CD14-positive monocyte (primary cell): ENCODE measurements around the gene HS6ST3. TPM values are rescaled to one million over a fixed set of nuclear protein-coding genes. Genes with fewer than 3 reads are reported as not detected.

Experiments used
- DNase-seq, 3 donors: peaks; one replicate each; pipeline ENCODE4 v3.0.0-alpha.2; 2011 to 2022
- H2AFZ ChIP-seq: 2 replicates; pipeline ENCODE4 v1.6.0; 2012; ENCODE audit warnings: mild to moderate bottlenecking, low read depth, low read length, inconsistent platforms; ENCODE audit not compliant: insufficient read depth, poor library complexity, severe bottlenecking
- H3K27ac ChIP-seq, 2 donors: 1 replicate in 1 of 2; 2 replicates in 1 of 2; pipeline ENCODE4 v1.5.1; 2012 to 2013; ENCODE audit warnings: low read length in 2 of 2, control low read depth in 1 of 2, inconsistent platforms in 1 of 2, low read depth in 1 of 2, mild to moderate bottlenecking in 1 of 2
- H3K27me3 ChIP-seq, 2 donors: one replicate each; pipeline versions ENCODE4 v1.6.0 to v1.6.1; 2011 to 2013; ENCODE audit warnings: low read length in 2 of 2; ENCODE audit not compliant: control insufficient read depth in 2 of 2, insufficient read depth in 2 of 2
- H3K36me3 ChIP-seq, 2 donors: replicated peaks in 1 of 2; 1 replicate in 1 of 2; 2 replicates in 1 of 2; pipeline versions ENCODE4 v1.5.1 to v1.6.1; 2012 to 2013; ENCODE audit warnings: low read length in 2 of 2, control low read depth in 1 of 2, inconsistent platforms in 1 of 2, mild to moderate bottlenecking in 1 of 2; ENCODE audit not compliant: insufficient read depth in 2 of 2, control insufficient read depth in 1 of 2
- H3K4me1 ChIP-seq, 2 donors: 1 replicate in 1 of 2; 2 replicates in 1 of 2; pipeline versions ENCODE4 v1.5.1 to v1.6.1; 2012 to 2013; ENCODE audit warnings: low read length in 2 of 2, control low read depth in 1 of 2, inconsistent platforms in 1 of 2, mild to moderate bottlenecking in 1 of 2, moderate library complexity in 1 of 2; ENCODE audit not compliant: insufficient read depth in 2 of 2, control insufficient read depth in 1 of 2
- H3K4me2 ChIP-seq: replicated peaks from 2 replicates; pipeline ENCODE3; 2012; ENCODE audit warnings: low read length, moderate library complexity, mild to moderate bottlenecking; ENCODE audit not compliant: poor library complexity, severe bottlenecking; ENCODE audit errors: extremely low read depth
- H3K4me3 ChIP-seq, 3 experiments: fragments of 200-600 bp in 1 of 3; sonication (generic) in 1 of 3; replicated peaks in 1 of 3; 1 replicate in 2 of 3; 2 replicates in 1 of 3; pipeline ENCODE4 v1.5.1; 2011 to 2013; ENCODE audit warnings: low read length in 3 of 3, mild to moderate bottlenecking in 3 of 3, control low read depth in 2 of 3, low read depth in 2 of 3, inconsistent platforms in 1 of 3, moderate library complexity in 1 of 3
- H3K79me2 ChIP-seq: 2 replicates; pipeline ENCODE4 v1.6.0; 2012; ENCODE audit warnings: mild to moderate bottlenecking, control low read depth, inconsistent platforms, low read length, moderate library complexity; ENCODE audit not compliant: insufficient read depth
- H3K9ac ChIP-seq: 2 replicates; pipeline ENCODE4 v1.6.0; 2017; ENCODE audit warnings: low read length, mild to moderate bottlenecking; ENCODE audit not compliant: insufficient read depth, poor library complexity, severe bottlenecking
- H3K9me3 ChIP-seq, 2 donors: replicated peaks in 1 of 2; 1 replicate in 1 of 2; 2 replicates in 1 of 2; pipeline versions ENCODE4 v1.5.1 to v1.6.1; 2012 to 2013; ENCODE audit warnings: low read length in 2 of 2, control low read depth in 1 of 2; ENCODE audit not compliant: control insufficient read depth in 1 of 2, insufficient read depth in 1 of 2
- H4K20me1 ChIP-seq: 2 replicates; pipeline ENCODE4 v1.6.0; 2012; ENCODE audit warnings: mild to moderate bottlenecking, low read length, control low read depth, moderate library complexity; ENCODE audit not compliant: insufficient read depth
- H3K27ac Mint-ChIP-seq, 7 donors: one replicate each; pipeline ENCODE4 v1.8.0; 2020; ENCODE audit warnings: mild to moderate bottlenecking in 7 of 7, mixed read lengths in 7 of 7, moderate library complexity in 6 of 7, inconsistent platforms in 2 of 7
- H3K27me3 Mint-ChIP-seq, 3 donors: one replicate each; pipeline ENCODE4 v1.8.0; 2021 to 2022; ENCODE audit warnings: low read depth in 3 of 3, mild to moderate bottlenecking in 3 of 3, mixed read lengths in 3 of 3, moderate library complexity in 3 of 3, inconsistent platforms in 1 of 3
- H3K36me3 Mint-ChIP-seq, 2 donors: one replicate each; pipeline ENCODE4 v1.8.0; 2020; ENCODE audit warnings: mixed read lengths in 2 of 2, inconsistent platforms in 1 of 2, mild to moderate bottlenecking in 1 of 2
- H3K4me1 Mint-ChIP-seq: one replicate; pipeline ENCODE4 v1.8.0; 2020; ENCODE audit warnings: mild to moderate bottlenecking, mixed read lengths
- H3K4me3 Mint-ChIP-seq, 2 donors: one replicate each; pipeline ENCODE4 v1.8.0; 2020; ENCODE audit warnings: mild to moderate bottlenecking in 2 of 2, mixed read lengths in 2 of 2, moderate library complexity in 1 of 2
- H3K9me3 Mint-ChIP-seq, 7 donors: one replicate each; pipeline ENCODE4 v1.8.0; 2020 to 2022; ENCODE audit warnings: mixed read lengths in 7 of 7, mild to moderate bottlenecking in 6 of 7, moderate library complexity in 6 of 7, inconsistent platforms in 2 of 7
- WGBS: methylation state at CpG from one replicate; pipeline ENCODE4 v1.1.5; 2013; ENCODE audit warnings: missing lambda C conversion rate; ENCODE audit not compliant: insufficient coverage; 5-methylcytosine and 5-hydroxymethylcytosine counted together
- intact Hi-C, 2 donors: fragments of 100-400 bp; cut with micrococcal nuclease; formaldehyde crosslinking; loops; one replicate each; pipeline versions ENCODE4 v1.15.0 to v1.15.1; 2023
- polyA plus RNA-seq, 3 donors: library from polyadenylated mRNA; depleted of rRNA in 1 of 3; unstranded in 2 of 3; stranded (reverse) in 1 of 3; fragments of 300-500 nt in 2 of 3; fragments of >200 nt in 1 of 3; fragmentation: Illumina TruSeq in 2 of 3; gene quantifications; 1 replicate in 2 of 3; 2 replicates in 1 of 3; pipeline ENCODE4 v1.2.3, GENCODE V29; 2012 to 2021
- TF ChIP-seq, protein P1 (sequence below): fragments of 200-600 bp; IDR thresholded peaks from one replicate; pipeline ENCODE4 v1.8.0; 2022; ENCODE audit warnings: antibody characterized with exemption, mild to moderate bottlenecking

HS6ST3 gene
- polyA plus RNA-seq, 3 donors, result not detected

- Mint-ChIP-seq H3K27ac (no peak overlapping the region), H3K4me1 (no peaks in the 10 kb centered on the region), H3K36me3 (no peaks in the 10 kb centered on the region), H3K27me3 (no peaks in the 10 kb centered on the region), H3K4me3 (no peak overlapping the region), H3K9me3 (peaks cover 0 to 6% (median 3%) of the 10 kb centered on the region in 7 donors)
- 30% methylated on average over 2 of the region's 3 CpGs for WGBS
- Histone ChIP-seq H3K4me1 (no peaks in the 10 kb centered on the region), H3K79me2 (no peaks in the 10 kb centered on the region), H4K20me1 (no peaks in the 10 kb centered on the region), H3K27ac (no peak overlapping the region), H3K9me3 (peaks cover 0 to 5% of the 10 kb centered on the region in 2 donors), H3K27me3 (no peaks in the 10 kb centered on the region), H3K9ac (no peak overlapping the region), H3K36me3 (no peaks in the 10 kb centered on the region), H3K4me2 (no peak overlapping the region), H3K4me3 (no peak overlapping the region), H2AFZ (no peak overlapping the region)
- intact Hi-C loops, result no loop called here
- DNase-seq, result no peak
- TF ChIP-seq, protein P1, sequence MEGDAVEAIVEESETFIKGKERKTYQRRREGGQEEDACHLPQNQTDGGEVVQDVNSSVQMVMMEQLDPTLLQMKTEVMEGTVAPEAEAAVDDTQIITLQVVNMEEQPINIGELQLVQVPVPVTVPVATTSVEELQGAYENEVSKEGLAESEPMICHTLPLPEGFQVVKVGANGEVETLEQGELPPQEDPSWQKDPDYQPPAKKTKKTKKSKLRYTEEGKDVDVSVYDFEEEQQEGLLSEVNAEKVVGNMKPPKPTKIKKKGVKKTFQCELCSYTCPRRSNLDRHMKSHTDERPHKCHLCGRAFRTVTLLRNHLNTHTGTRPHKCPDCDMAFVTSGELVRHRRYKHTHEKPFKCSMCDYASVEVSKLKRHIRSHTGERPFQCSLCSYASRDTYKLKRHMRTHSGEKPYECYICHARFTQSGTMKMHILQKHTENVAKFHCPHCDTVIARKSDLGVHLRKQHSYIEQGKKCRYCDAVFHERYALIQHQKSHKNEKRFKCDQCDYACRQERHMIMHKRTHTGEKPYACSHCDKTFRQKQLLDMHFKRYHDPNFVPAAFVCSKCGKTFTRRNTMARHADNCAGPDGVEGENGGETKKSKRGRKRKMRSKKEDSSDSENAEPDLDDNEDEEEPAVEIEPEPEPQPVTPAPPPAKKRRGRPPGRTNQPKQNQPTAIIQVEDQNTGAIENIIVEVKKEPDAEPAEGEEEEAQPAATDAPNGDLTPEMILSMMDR, result no peak
Observed at GRCh38 chr13:96650301-96650886, 560.5 kb downstream of the HS6ST3 start.

DNA sequence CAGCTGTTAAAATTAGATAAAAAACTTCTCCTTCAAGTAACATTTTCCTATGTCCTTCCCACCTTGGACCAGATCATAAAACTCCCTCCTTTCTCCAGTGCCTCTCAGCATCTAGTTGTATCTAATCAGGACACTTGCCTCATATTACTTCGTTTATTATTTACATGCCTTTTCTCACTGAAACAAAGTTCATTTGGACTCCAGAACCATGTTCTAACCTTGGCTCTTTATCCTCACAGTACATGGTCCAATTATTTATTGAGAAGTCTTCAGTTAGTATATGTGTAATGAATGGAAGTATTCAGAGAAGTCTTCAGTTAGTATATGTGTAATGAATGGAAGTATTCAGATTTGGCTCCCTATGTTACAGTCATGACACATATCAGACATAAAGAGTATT lies 561.7 kb downstream of the HS6ST3 start:
- WGBS, result no CpG with 5 or more reads among the region's 1 CpG
- H3K27me3 Mint-ChIP-seq, result no peaks in the 10 kb centered on the region
- no peaks in the 10 kb centered on the region for H3K79me2 ChIP-seq
- no peaks in the 10 kb centered on the region for H4K20me1 ChIP-seq
- no peak overlapping the region for H3K4me3 ChIP-seq
- no peak for DNase-seq
- intact Hi-C loops, result no loop called here
- no peaks in the 10 kb centered on the region for H3K36me3 Mint-ChIP-seq
- no peaks in the 10 kb centered on the region for H3K36me3 ChIP-seq
- H3K9me3 Mint-ChIP-seq, result peaks cover 0 to 6% (median 3%) of the 10 kb centered on the region in 7 donors
- no peak overlapping the region for H3K9ac ChIP-seq
- no peaks in the 10 kb centered on the region for H3K27me3 ChIP-seq
- H3K4me1 ChIP-seq, result no peaks in the 10 kb centered on the region
- H2AFZ ChIP-seq, result no peak overlapping the region
- TF ChIP-seq, protein P1, result no peak
- no peaks in the 10 kb centered on the region for H3K4me1 Mint-ChIP-seq
- H3K4me3 Mint-ChIP-seq, result no peak overlapping the region
- H3K9me3 ChIP-seq, result peaks cover 0 to 16% of the 10 kb centered on the region in 2 donors
- H3K27ac Mint-ChIP-seq, result no peak overlapping the region
- H3K27ac ChIP-seq, result no peak overlapping the region
- no peak overlapping the region for H3K4me2 ChIP-seq
